NT2/D1 (cell line): ENCODE results near the gene RNF214.

Experiments used
- DNase-seq: peaks from one replicate; pipeline ENCODE4 v3.0.0-alpha.2; 2011; ENCODE audit warnings: low read depth, low spot score
- H3K27me3 ChIP-seq: 2 replicates; pipeline ENCODE4 v1.6.0; 2011; ENCODE audit warnings: mild to moderate bottlenecking; ENCODE audit not compliant: insufficient read length, insufficient read depth
- H3K36me3 ChIP-seq: 2 replicates; pipeline ENCODE4 v1.6.1; 2011; ENCODE audit warnings: mild to moderate bottlenecking, low read length, mixed read lengths; ENCODE audit not compliant: insufficient read depth, insufficient read length
- H3K4me1 ChIP-seq: 2 replicates; pipeline ENCODE4 v1.5.1; 2011; ENCODE audit not compliant: insufficient read depth, insufficient read length
- H3K4me3 ChIP-seq: 2 replicates; pipeline ENCODE4 v1.5.1; 2011; ENCODE audit warnings: low read depth; ENCODE audit not compliant: insufficient read length
- H3K9ac ChIP-seq: 2 replicates; pipeline ENCODE4 v1.6.0; 2011; ENCODE audit warnings: low read depth; ENCODE audit not compliant: insufficient read length
- H3K9me3 ChIP-seq: 2 replicates; pipeline ENCODE4 v1.5.1; 2011; ENCODE audit warnings: mild to moderate bottlenecking, low read length; ENCODE audit not compliant: insufficient read depth
- SUZ12 ChIP-seq: IDR thresholded peaks from 2 replicates; pipeline ENCODE4 v1.6.1; 2011; ENCODE audit not compliant: insufficient read length, insufficient read depth; ENCODE audit errors: extremely low read depth
- YY1 ChIP-seq: IDR thresholded peaks from 2 replicates; pipeline ENCODE4 v1.6.1; 2011; ENCODE audit not compliant: insufficient read length, insufficient read depth
- ZNF274 ChIP-seq: IDR thresholded peaks from 2 replicates; pipeline ENCODE4 v1.6.1; 2011; ENCODE audit warnings: mild to moderate bottlenecking, low read depth, low read length

The RNF214 gene

GRCh38 chr11:117187799-117188481 is 44.5 kb upstream of the RNF214 start:
- DNase-seq: no peak
- Histone ChIP-seq H3K4me1 (no peaks in the 10 kb centered on the region), H3K4me3 (no peak overlapping the region), H3K9me3 (no peaks in the 10 kb centered on the region), H3K36me3 (peaks cover 72% of the 10 kb centered on the region), H3K9ac (no peak overlapping the region), H3K27me3 (no peaks in the 10 kb centered on the region)
- TF ChIP-seq YY1 (no peak), SUZ12 (no peak), ZNF274 (no peak)

GRCh38 chr11:117188620-117189081 is 43.8 kb upstream of the RNF214 start:
- Histone ChIP-seq H3K36me3 (peaks cover 74% of the 10 kb centered on the region), H3K4me1 (no peaks in the 10 kb centered on the region), H3K27me3 (no peaks in the 10 kb centered on the region), H3K4me3 (no peak overlapping the region), H3K9ac (no peak overlapping the region), H3K9me3 (no peaks in the 10 kb centered on the region)
- no peak for TF ChIP-seq SUZ12
- TF ChIP-seq YY1: no peak
- no peak for TF ChIP-seq ZNF274
- no peak for DNase-seq

DNA sequence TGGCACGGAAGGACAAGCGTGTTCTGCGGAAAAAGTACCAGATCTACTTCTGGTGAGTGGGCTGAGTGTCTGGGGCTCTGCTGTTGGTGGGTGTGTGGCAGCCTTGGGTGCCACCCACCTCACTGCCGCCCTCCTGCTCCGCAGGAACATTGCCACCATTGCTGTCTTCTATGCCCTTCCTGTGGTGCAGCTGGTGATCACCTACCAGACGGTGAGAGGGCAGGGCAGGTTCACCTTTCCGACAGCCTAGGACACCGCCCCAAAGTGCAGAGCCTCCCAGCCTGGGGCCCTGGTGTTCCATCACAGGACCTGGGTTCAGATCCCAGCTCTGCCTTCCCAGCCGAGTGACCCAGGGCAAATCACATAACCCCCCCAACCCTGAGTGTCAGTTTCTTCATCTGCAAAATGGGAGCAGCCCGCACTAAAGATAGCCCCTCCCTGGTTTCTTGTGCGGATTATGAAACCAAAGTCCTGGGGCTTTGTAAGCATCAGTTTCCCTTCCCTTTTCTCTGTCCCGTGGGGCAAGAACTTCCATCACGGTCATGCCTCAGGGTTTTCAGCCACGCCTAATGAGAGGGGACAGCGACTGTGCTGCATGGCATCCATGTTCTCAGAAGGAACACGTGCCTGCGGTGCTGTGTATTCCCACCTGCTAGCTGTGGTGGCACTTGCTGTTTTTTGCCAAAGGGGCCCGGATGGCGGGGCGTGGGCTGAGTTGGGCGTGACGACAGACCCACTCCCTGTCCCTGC is 43.1 kb upstream of the RNF214 start:
- no peak for TF ChIP-seq SUZ12
- TF ChIP-seq ZNF274: no peak
- no peak for TF ChIP-seq YY1
- DNase-seq: no peak
- Histone ChIP-seq H3K36me3 (peaks cover 73% of the 10 kb centered on the region), H3K27me3 (no peaks in the 10 kb centered on the region), H3K9me3 (no peaks in the 10 kb centered on the region), H3K4me1 (no peaks in the 10 kb centered on the region), H3K9ac (no peak overlapping the region), H3K4me3 (no peak overlapping the region)

- Histone ChIP-seq H3K4me3 (no peak overlapping the region), H3K27me3 (no peaks in the 10 kb centered on the region), H3K36me3 (peaks cover 75% of the 10 kb centered on the region), H3K9me3 (no peaks in the 10 kb centered on the region), H3K9ac (no peak overlapping the region), H3K4me1 (no peaks in the 10 kb centered on the region)
- DNase-seq: no peak
- no peak for TF ChIP-seq ZNF274
- TF ChIP-seq SUZ12: no peak
- TF ChIP-seq YY1: no peak
These were observed 42.4 kb upstream of the RNF214 start for GRCh38 chr11:117189941-117190544.

DNA sequence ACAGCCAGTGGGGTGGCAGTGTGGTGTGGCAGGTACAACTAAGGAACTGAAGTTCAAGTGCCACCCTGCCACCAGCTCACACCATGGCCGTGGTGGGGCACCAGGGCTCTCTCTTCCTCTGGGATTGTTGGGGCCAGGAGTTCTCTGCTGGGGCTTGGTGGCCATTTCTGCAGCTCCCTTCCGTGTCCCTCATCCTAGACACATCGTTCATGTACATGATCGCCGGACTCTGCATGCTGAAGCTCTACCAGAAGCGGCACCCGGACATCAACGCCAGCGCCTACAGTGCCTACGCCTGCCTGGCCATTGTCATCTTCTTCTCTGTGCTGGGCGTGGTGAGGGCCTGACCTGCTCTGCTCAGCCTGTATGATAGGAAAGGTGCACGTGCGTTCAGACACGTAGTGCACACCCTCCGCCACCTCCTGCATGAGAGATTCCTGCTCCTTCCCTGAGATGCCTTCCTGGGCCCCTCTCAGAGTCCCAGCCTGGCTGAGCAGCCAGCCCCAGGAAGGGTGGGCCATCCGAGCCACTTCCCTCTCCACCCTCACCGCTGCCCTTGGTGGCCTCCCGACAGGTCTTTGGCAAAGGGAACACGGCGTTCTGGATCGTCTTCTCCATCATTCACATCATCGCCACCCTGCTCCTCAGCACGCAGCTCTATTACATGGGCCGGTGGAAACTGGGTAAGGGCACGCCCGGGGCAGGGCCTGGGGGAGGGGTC is 40.6 kb upstream of the RNF214 start:
- Histone ChIP-seq H3K4me3 (no peak overlapping the region), H3K27me3 (no peaks in the 10 kb centered on the region), H3K4me1 (no peaks in the 10 kb centered on the region), H3K36me3 (peaks cover 83% of the 10 kb centered on the region), H3K9ac (no peak overlapping the region), H3K9me3 (no peaks in the 10 kb centered on the region)
- no peak for TF ChIP-seq ZNF274
- TF ChIP-seq SUZ12: no peak
- no peak for TF ChIP-seq YY1
- DNase-seq: no peak

DNA sequence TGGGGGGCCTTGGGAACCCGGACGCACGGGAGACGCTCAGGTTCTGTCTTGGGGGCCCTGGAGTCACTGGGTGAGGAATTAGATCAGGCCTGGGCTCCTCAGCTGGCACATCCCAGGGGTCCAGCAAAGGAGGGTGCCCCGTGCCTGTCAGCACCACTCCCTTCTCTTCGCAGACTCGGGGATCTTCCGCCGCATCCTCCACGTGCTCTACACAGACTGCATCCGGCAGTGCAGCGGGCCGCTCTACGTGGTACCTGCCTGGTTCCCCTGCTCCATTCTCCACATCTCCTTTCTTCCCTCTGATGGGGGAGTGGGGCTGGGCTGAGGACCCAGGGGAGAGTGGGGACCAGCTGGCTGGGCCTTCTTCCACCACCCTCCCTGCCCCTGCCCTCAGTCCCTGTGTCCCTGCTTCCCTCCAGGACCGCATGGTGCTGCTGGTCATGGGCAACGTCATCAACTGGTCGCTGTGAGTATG is 40.0 kb upstream of the RNF214 start:
- Histone ChIP-seq H3K27me3 (no peaks in the 10 kb centered on the region), H3K4me3 (no peak overlapping the region), H3K4me1 (no peaks in the 10 kb centered on the region), H3K9ac (no peak overlapping the region), H3K36me3 (peaks cover 83% of the 10 kb centered on the region), H3K9me3 (no peaks in the 10 kb centered on the region)
- TF ChIP-seq ZNF274: no peak
- TF ChIP-seq SUZ12: no peak
- no peak for TF ChIP-seq YY1
- DNase-seq: no peak
